HG03354 (cell line): ENCODE measurements around the gene CBL.
A peak's percentile ranks its signal among the peaks of the same experiment; 100 is the strongest.

ENCODE experiments used
- ATAC-seq: cut with Tn5 transposase; IDR thresholded peaks from one replicate; pipeline ENCODE4 v1.9.1; 2021; ENCODE audit warnings: mild to moderate bottlenecking; ENCODE audit not compliant: unreplicated experiment, poor library complexity, severe bottlenecking

CBL gene

GRCh38 chr11:119339589-119340334 is 133.6 kb downstream of the CBL start:
- ATAC-seq = no peak

- ATAC-seq = no peak
Observed at GRCh38 chr11:119340335-119341221, 134.4 kb downstream of the CBL start, which contains the start of gene C1QTNF5. C1QTNF5 (minus strand) TSS chr11:119340883; CDS start chr11:119340397, 486 bp downstream.

GRCh38 chr11:119341222-119342022 is 135.3 kb downstream of the CBL start:
- ATAC-seq = no peak

GRCh38 chr11:119342023-119342300 is 135.8 kb downstream of the CBL start:
- ATAC-seq = no peak

GRCh38 chr11:119342362-119343130 is 136.4 kb downstream of the CBL start:
- ATAC-seq = no peak

- no peak for ATAC-seq
Observed at GRCh38 chr11:119343726-119344125, 137.6 kb downstream of the CBL start.

GRCh38 chr11:119344291-119345010 is 138.3 kb downstream of the CBL start:
- ATAC-seq = no peak

GRCh38 chr11:119345685-119346084 is 139.5 kb downstream of the CBL start:
- no peak for ATAC-seq

GRCh38 chr11:119346605-119347004 is 140.5 kb downstream of the CBL start, which contains the start of gene MFRP:
MFRP (minus strand) TSS chr11:119346705; CDS start chr11:119346513, 192 bp downstream.
- no peak for ATAC-seq

- ATAC-seq = no peak
Observed at GRCh38 chr11:119347242-119347641, 141.1 kb downstream of the CBL start.

- no peak for ATAC-seq
Observed at GRCh38 chr11:119347940-119348605, 141.9 kb downstream of the CBL start.

- ATAC-seq = no peak
Observed at GRCh38 chr11:119350302-119350701, 144.2 kb downstream of the CBL start.

GRCh38 chr11:119351232-119351631 is 145.1 kb downstream of the CBL start:
- no peak for ATAC-seq

- no peak for ATAC-seq
Observed at GRCh38 chr11:119352857-119353260, 146.7 kb downstream of the CBL start.

GRCh38 chr11:119355091-119355843 is 149.1 kb downstream of the CBL start:
- ATAC-seq = no peak

GRCh38 chr11:119356349-119357031 is 150.4 kb downstream of the CBL start:
- ATAC-seq = peak; percentile 85

- no peak for ATAC-seq
Observed at GRCh38 chr11:119357074-119357473, 150.9 kb downstream of the CBL start.
